GM12865 (cell line): ENCODE results near the gene PCDHGB4.
"Not testable (repeated sequence)": the region's sequence is repeated elsewhere in the genome, so short reads cannot be mapped to it uniquely, and the experiment has no call there.

Experiments
- DNase-seq: peaks from one replicate; pipeline ENCODE4 v3.0.0; 2010; ENCODE audit warnings: low read depth
- H3K4me3 ChIP-seq: 2 replicates; pipeline ENCODE4 v1.5.1; 2011; ENCODE audit warnings: mild to moderate bottlenecking, low read depth, low read length, control low read depth
- TF ChIP-seq, protein P1 (sequence below): IDR thresholded peaks from 2 replicates; pipeline ENCODE4 v1.5.1; 2011; ENCODE audit warnings: low read length, control low read depth, low read depth, inconsistent platforms; ENCODE audit not compliant: insufficient read depth; ENCODE audit errors: missing control alignments

The PCDHGB4 gene

DNA sequence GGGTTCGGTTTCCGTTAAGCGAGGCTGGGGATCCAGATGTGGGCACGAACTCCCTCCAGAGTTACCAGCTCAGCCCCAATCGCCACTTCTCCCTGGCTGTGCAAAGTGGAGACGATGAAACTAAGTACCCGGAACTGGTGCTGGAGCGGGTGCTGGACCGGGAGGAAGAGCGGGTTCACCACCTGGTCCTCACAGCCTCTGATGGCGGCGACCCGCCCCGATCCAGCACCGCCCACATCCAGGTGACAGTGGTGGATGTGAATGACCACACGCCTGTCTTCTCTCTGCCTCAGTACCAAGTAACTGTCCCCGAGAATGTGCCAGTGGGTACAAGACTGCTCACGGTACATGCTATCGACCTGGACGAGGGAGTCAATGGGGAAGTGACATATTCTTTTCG lies 4.2 kb upstream of the PCDHGB4 start:
- H3K4me3 ChIP-seq = no peak overlapping the region
- TF ChIP-seq, protein P1, sequence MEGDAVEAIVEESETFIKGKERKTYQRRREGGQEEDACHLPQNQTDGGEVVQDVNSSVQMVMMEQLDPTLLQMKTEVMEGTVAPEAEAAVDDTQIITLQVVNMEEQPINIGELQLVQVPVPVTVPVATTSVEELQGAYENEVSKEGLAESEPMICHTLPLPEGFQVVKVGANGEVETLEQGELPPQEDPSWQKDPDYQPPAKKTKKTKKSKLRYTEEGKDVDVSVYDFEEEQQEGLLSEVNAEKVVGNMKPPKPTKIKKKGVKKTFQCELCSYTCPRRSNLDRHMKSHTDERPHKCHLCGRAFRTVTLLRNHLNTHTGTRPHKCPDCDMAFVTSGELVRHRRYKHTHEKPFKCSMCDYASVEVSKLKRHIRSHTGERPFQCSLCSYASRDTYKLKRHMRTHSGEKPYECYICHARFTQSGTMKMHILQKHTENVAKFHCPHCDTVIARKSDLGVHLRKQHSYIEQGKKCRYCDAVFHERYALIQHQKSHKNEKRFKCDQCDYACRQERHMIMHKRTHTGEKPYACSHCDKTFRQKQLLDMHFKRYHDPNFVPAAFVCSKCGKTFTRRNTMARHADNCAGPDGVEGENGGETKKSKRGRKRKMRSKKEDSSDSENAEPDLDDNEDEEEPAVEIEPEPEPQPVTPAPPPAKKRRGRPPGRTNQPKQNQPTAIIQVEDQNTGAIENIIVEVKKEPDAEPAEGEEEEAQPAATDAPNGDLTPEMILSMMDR = no peak
- no peak for DNase-seq

DNA sequence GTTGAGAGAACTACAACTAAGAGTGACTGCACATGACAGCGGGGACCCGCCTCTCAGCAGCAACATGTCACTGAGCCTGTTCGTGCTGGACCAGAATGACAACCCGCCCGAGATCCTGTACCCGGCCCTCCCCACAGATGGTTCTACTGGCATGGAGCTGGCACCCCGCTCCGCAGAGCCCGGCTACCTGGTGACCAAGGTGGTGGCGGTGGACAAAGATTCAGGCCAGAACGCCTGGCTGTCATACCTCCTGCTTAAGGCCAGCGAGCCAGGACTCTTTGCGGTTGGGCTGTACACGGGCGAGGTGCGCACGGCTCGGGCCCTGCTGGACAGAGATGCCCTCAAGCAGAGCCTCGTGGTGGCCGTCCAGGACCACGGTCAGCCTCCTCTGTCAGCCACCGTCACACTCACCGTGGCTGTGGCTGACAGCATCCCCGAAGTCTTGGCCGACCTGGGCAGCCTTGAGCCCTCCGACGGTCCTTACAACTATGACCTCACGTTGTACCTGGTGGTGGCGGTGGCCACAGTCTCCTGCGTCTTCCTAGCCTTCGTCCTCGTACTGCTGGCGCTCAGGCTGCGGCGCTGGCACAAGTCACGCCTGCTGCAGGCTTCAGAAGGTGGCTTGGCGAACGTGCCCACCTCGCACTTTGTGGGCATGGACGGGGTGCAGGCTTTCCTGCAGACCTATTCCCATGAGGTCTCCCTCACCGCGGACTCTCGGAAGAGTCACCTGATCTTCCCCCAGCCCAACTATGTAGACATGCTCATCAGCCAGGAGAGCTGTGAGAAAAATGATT lies 2.8 kb upstream of the PCDHGB4 start:
- DNase-seq = no peak
- H3K4me3 ChIP-seq = no peak overlapping the region
- TF ChIP-seq, protein P1 = no peak

DNA sequence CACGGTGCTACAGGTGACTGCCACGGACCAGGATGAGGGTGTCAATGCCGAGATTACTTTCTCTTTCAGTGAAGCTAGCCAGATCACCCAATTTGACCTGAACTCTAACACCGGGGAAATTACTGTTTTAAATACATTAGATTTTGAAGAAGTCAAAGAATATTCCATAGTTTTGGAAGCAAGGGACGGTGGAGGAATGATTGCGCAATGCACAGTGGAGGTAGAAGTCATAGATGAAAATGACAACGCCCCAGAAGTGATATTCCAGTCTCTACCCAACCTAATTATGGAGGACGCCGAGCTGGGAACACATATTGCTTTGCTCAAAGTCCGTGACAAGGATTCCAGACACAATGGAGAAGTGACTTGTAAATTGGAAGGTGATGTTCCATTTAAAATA lies 1.2 kb downstream of the PCDHGB4 start:
- TF ChIP-seq, protein P1 = no peak
- H3K4me3 ChIP-seq = no peak overlapping the region
- no peak for DNase-seq

DNA sequence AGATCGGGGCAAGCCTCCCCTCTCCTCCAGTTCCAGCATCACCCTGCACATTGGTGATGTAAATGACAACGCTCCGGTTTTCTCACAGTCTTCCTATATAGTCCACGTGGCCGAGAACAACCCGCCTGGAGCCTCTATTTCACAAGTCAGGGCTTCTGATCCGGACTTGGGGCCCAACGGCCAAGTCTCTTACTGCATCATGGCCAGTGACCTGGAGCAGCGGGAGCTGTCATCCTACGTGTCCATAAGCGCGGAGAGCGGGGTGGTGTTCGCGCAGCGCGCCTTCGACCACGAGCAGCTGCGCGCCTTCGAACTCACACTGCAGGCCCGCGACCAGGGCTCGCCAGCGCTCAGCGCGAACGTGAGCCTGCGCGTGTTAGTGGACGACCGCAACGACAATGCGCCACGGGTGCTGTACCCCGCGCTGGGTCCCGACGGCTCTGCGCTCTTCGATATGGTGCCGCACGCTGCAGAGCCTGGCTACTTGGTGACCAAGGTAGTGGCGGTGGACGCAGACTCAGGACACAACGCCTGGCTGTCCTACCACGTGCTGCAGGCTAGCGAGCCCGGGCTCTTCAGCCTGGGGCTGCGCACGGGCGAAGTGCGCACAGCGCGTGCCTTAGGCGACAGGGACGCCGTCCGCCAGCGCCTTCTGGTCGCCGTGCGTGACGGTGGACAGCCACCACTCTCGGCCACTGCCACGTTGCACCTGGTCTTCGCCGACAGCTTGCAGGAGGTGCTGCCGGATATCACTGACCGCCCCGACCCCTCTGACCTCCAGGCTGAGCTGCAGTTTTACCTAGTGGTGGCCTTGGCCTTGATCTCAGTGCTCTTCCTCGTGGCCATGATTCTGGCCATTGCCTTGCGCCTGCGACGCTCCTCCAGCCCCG lies 1.9 kb downstream of the PCDHGB4 start:
- TF ChIP-seq, protein P1 = no peak
- no peak overlapping the region for H3K4me3 ChIP-seq
- DNase-seq = no peak

DNA sequence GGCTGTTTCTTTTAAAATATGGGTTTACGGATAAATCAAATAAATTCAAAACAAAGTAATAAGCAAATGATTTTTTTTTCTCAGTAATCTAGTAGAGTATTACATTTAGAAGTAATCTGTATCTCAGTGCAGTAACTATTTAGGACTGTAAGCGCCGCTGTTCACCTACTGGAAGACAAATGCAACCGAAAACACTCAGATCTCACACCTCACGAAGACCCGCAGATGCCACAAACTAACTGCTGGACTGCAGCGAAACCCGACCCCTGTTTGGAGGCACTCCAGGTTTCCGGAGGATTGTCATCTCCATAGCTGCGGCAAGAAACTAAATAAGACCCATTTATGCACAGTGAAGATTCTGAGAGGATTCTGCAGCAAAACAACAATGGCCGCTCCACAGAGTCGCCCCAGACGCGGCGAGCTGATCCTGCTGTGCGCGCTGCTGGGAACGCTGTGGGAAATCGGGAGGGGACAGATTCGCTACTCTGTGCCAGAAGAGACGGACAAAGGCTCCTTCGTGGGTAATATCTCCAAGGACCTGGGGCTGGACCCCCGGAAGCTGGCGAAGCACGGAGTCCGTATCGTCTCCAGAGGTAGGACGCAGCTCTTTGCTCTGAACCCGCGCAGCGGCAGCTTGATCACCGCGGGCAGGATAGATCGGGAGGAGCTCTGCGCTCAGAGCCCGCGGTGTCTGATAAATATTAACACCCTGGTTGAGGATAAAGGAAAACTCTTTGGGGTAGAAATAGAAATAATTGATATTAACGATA lies 5.1 kb downstream of the PCDHGB4 start, which contains the start of gene PCDHGA8:
PCDHGA8 (plus strand) TSS at position 205 of the 770 bp plus-strand sequence; CDS start at position 386, 181 bp downstream.
- H3K4me3 ChIP-seq = no peak within 1 kb of the TSS
- TF ChIP-seq, protein P1 = no peak
- DNase-seq = no peak

DNA sequence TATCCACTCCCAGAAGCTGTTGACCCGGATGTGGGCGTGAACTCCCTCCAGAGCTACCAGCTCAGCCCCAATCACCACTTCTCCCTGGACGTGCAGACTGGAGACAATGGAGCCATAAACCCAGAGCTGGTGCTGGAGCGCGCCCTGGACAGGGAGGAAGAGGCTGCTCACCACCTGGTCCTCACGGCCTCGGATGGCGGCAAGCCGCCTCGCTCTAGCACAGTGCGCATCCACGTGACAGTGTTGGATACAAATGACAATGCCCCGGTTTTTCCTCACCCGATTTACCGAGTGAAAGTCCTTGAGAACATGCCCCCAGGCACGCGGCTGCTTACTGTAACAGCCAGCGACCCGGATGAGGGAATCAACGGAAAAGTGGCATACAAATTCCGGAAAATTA lies 5.8 kb downstream of the PCDHGB4 start:
- no peak overlapping the region for H3K4me3 ChIP-seq
- TF ChIP-seq, protein P1 = no peak
- DNase-seq = no peak

DNA sequence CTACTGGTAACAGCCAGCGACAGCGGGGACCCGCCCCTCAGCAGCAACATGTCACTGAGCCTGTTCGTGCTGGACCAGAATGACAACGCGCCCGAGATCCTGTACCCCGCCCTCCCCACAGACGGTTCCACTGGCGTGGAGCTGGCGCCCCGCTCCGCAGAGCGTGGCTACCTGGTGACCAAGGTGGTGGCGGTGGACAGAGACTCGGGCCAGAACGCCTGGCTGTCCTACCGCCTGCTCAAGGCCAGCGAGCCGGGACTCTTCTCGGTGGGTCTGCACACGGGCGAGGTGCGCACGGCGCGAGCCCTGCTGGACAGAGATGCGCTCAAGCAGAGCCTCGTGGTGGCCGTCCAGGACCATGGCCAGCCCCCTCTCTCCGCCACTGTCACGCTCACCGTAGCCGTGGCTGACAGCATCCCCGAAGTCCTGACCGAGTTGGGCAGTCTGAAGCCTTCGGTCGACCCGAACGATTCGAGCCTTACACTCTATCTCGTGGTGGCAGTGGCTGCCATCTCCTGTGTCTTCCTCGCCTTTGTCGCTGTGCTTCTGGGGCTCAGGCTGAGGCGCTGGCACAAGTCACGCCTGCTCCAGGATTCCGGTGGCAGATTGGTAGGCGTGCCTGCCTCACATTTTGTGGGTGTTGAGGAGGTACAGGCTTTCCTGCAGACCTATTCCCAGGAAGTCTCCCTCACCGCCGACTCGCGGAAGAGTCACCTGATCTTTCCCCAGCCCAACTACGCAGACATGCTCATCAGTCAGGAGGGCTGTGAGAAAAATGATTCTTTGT lies 7.1 kb downstream of the PCDHGB4 start:
- not testable (repeated sequence) for DNase-seq, H3K4me3 ChIP-seq
